ENCODE results near the gene RETSAT.

DNA sequence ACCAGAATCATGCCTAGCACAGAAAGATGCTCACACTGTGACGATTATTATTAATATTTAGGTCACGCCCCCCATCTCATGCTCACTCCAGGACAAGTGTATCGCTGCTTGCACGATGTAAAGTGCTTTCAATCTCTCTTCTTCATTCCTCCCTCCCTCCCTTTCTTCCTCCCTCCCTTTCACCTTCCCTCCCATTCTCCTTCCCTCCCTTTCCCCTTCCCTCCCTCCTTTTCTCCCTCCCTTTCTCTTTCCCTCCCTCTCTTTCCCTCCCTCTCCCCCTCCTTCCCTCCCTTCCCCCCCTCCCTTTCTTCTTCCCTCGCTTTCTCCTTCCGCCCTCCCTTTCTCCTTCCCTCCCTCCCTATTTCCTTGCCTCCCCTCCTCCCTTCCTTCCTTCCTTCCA, 46.1 kb downstream of the RETSAT start:
- TF ChIP-seq, protein P1, sequence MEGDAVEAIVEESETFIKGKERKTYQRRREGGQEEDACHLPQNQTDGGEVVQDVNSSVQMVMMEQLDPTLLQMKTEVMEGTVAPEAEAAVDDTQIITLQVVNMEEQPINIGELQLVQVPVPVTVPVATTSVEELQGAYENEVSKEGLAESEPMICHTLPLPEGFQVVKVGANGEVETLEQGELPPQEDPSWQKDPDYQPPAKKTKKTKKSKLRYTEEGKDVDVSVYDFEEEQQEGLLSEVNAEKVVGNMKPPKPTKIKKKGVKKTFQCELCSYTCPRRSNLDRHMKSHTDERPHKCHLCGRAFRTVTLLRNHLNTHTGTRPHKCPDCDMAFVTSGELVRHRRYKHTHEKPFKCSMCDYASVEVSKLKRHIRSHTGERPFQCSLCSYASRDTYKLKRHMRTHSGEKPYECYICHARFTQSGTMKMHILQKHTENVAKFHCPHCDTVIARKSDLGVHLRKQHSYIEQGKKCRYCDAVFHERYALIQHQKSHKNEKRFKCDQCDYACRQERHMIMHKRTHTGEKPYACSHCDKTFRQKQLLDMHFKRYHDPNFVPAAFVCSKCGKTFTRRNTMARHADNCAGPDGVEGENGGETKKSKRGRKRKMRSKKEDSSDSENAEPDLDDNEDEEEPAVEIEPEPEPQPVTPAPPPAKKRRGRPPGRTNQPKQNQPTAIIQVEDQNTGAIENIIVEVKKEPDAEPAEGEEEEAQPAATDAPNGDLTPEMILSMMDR (conservative IDR thresholded peaks at IDR 0.05), result no peak
- no peak for TF ChIP-seq ZFX (IDR thresholded peaks at IDR 0.05)

Measured in C4-2B (cell line).